Measurements from ENCODE around the gene GREB1L. TPM values are rescaled to one million over a fixed set of nuclear protein-coding genes. Genes with fewer than 3 reads are reported as not detected.

Gene GREB1L
- total RNA-seq, 2 experiments from 2014 or later: not detected

DNA sequence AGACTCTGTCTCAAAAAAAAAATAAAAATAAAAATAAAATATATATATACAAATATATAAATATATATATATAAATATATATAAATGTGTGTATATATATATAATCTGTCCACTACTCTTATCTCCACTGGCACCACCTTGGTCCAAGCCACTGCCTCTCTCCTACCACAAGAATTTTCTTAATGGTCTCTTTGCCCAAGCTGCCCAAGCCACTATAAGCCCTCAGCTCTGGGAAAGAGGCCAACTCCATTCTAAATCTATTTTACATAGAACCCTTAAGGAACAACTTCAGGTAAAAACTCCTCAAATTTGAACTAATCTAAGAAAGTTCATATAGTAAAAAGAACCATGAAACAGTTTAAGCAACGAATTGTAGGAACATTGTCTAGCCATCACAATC is 45.6 kb upstream of the GREB1L start:
- peaks cover 0 to 2% of the 10 kb centered on the region in 2 experiments for H3K27me3 ChIP-seq (ENCODE audit: control insufficient read depth in 1 of 2, insufficient read depth in 2 of 2, low read length in 2 of 2)
- H3K27ac ChIP-seq (ENCODE audit: low read depth in 1 of 2, low read length in 2 of 2): no peak overlapping the region
- no peaks in the 10 kb centered on the region for H3K36me3 Mint-ChIP-seq (ENCODE audit: low read depth)
- CTCF ChIA-PET: no interaction called here
- H3K27ac Mint-ChIP-seq: no peak overlapping the region
- no peaks in the 10 kb centered on the region for H3K9me3 ChIP-seq (ENCODE audit: control insufficient read depth in 1 of 2, insufficient read depth in 1 of 2, low read length in 2 of 2)
- no peaks in the 10 kb centered on the region for H3K36me3 ChIP-seq (ENCODE audit: insufficient read depth, low read length)
- H3K4me3 ChIP-seq (ENCODE audit: low read length): no peak overlapping the region
- no peaks in the 10 kb centered on the region for H3K9me3 Mint-ChIP-seq
- no peak for DNase-seq
- H3K4me1 Mint-ChIP-seq (ENCODE audit: low read depth): no peaks in the 10 kb centered on the region
- peaks cover 25% of the 10 kb centered on the region for H3K27me3 Mint-ChIP-seq
- H3K4me1 ChIP-seq (ENCODE audit: insufficient read depth, low read length): no peaks in the 10 kb centered on the region
- TF ChIP-seq, protein P1, sequence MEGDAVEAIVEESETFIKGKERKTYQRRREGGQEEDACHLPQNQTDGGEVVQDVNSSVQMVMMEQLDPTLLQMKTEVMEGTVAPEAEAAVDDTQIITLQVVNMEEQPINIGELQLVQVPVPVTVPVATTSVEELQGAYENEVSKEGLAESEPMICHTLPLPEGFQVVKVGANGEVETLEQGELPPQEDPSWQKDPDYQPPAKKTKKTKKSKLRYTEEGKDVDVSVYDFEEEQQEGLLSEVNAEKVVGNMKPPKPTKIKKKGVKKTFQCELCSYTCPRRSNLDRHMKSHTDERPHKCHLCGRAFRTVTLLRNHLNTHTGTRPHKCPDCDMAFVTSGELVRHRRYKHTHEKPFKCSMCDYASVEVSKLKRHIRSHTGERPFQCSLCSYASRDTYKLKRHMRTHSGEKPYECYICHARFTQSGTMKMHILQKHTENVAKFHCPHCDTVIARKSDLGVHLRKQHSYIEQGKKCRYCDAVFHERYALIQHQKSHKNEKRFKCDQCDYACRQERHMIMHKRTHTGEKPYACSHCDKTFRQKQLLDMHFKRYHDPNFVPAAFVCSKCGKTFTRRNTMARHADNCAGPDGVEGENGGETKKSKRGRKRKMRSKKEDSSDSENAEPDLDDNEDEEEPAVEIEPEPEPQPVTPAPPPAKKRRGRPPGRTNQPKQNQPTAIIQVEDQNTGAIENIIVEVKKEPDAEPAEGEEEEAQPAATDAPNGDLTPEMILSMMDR (IDR thresholded peaks at IDR 0.05): no peak
- H3K4me3 Mint-ChIP-seq: no peak overlapping the region
- intact Hi-C loops (cut with DNase I, micrococcal nuclease): loop anchor here (5.0 to 10.0 kb wide), 3 partner anchors 656 to 1511 kb away; no protein-coding TSS in a partner anchor
- no peak for ATAC-seq (ENCODE audit: poor library complexity)
- POLR2A ChIA-PET: no interaction called here

DNA sequence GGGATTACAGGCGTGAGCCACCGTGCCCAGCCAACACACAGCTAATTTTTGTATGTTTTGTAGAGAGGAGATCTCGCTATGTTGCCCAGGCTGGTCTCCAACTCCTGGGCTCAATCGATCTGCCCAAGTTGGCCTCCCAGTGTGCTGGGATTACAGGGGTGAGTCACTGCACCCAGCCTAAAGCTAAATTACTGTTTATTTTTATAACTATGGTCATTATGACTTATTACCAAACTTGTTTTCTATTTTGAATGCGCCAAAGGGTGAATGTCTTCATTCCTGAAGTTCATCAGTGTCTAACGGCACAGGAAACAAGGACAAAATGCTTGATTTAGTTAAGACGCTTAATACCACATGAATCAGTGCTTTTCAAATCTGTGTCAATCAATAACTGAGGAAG is 38.9 kb upstream of the GREB1L start:
- H3K9me3 Mint-ChIP-seq: no peaks in the 10 kb centered on the region
- no peaks in the 10 kb centered on the region for H3K9me3 ChIP-seq (ENCODE audit: control insufficient read depth in 1 of 2, insufficient read depth in 1 of 2, low read length in 2 of 2)
- intact Hi-C loops (cut with DNase I, micrococcal nuclease): no loop called here
- no peaks in the 10 kb centered on the region for H3K4me1 Mint-ChIP-seq (ENCODE audit: low read depth)
- H3K27ac Mint-ChIP-seq: no peak overlapping the region
- ATAC-seq (ENCODE audit: poor library complexity) (no peak), DNase-seq (no peak)
- no peaks in the 10 kb centered on the region for H3K36me3 Mint-ChIP-seq (ENCODE audit: low read depth)
- no peaks in the 10 kb centered on the region for H3K4me1 ChIP-seq (ENCODE audit: insufficient read depth, low read length)
- H3K4me3 ChIP-seq (ENCODE audit: low read length): no peak overlapping the region
- CTCF ChIA-PET: no interaction called here
- no peaks in the 10 kb centered on the region for H3K36me3 ChIP-seq (ENCODE audit: insufficient read depth, low read length)
- no peak overlapping the region for H3K4me3 Mint-ChIP-seq
- no peaks in the 10 kb centered on the region for H3K27me3 ChIP-seq (ENCODE audit: control insufficient read depth in 1 of 2, insufficient read depth in 2 of 2, low read length in 2 of 2)
- POLR2A ChIA-PET: no interaction called here
- peaks cover 15% of the 10 kb centered on the region for H3K27me3 Mint-ChIP-seq
- H3K27ac ChIP-seq (ENCODE audit: low read depth in 1 of 2, low read length in 2 of 2): no peak overlapping the region
- TF ChIP-seq, protein P1 (IDR thresholded peaks at IDR 0.05): no peak

DNA sequence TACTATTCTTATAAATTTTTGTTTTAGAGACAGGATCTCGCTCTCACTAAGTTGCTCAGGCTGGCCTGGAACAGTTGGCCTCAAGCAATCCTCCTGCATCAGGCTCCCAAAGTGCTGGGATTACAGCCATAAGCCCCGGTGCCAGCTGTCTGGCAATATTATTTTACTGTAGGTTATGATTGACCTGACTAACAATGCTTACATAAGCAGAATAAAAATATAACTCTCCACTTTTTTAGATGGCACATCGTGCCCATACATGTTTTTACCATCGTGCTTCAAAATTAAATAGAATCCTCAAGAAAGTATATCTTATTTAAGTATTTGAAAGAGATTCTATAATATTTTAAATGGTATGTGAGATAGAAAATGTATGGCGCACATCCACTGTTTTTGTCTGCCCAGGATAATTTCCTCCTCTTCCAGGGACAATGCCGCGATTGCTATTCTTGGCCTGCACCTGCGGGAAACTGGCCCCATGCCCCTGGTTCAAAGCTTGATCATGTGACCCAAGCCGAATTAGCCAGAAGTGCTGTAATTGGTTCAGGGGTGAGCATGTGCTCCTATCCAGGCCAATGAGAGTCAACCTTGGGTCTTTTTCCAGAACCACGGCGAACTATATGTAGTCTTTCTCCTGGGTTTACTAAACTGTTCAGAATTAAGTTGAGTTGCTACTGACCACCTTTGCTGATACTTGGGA is 38.3 kb upstream of the GREB1L start:
- POLR2A ChIA-PET: no interaction called here
- intact Hi-C loops (cut with DNase I, micrococcal nuclease): no loop called here
- TF ChIP-seq, protein P1 (IDR thresholded peaks at IDR 0.05): no peak

More for the DNA sequence above, 38.3 kb upstream of the GREB1L start:
- CTCF ChIA-PET: no interaction called here
- H3K27me3 Mint-ChIP-seq: peaks cover 11% of the 10 kb centered on the region
- H3K36me3 Mint-ChIP-seq (ENCODE audit: low read depth): no peaks in the 10 kb centered on the region
- Histone ChIP-seq H3K27me3 (ENCODE audit: control insufficient read depth in 1 of 2, insufficient read depth in 2 of 2, low read length in 2 of 2) (no peaks in the 10 kb centered on the region), H3K4me1 (ENCODE audit: insufficient read depth, low read length) (no peaks in the 10 kb centered on the region), H3K27ac (ENCODE audit: low read depth in 1 of 2, low read length in 2 of 2) (no peak overlapping the region), H3K9me3 (ENCODE audit: control insufficient read depth in 1 of 2, insufficient read depth in 1 of 2, low read length in 2 of 2) (no peaks in the 10 kb centered on the region), H3K4me3 (ENCODE audit: low read length) (no peak overlapping the region), H3K36me3 (ENCODE audit: insufficient read depth, low read length) (no peaks in the 10 kb centered on the region)
- no peaks in the 10 kb centered on the region for H3K9me3 Mint-ChIP-seq
- no peaks in the 10 kb centered on the region for H3K4me1 Mint-ChIP-seq (ENCODE audit: low read depth)
- no peak overlapping the region for H3K4me3 Mint-ChIP-seq
- H3K27ac Mint-ChIP-seq: no peak overlapping the region
- DNase-seq (no peak), ATAC-seq (ENCODE audit: poor library complexity) (no peak)
